Neural crest cell (in vitro differentiated cells): ENCODE data around the gene FBLN5. TPM values are rescaled to one million over a fixed set of nuclear protein-coding genes. Genes with fewer than 3 reads are reported as not detected.
"Not testable (repeated sequence)": the region's sequence is repeated elsewhere in the genome, so short reads cannot be mapped to it uniquely, and the experiment has no call there.

Experiments used
- DNase-seq: peaks from one replicate; pipeline ENCODE4 v3.0.0; 2021; ENCODE audit warnings: low read depth, mixed read lengths, low spot score
- H3K27ac Mint-ChIP-seq: one replicate; pipeline ENCODE4 v1.8.0; 2021; ENCODE audit warnings: mild to moderate bottlenecking, mixed read lengths; ENCODE audit not compliant: unreplicated experiment
- H3K27me3 Mint-ChIP-seq: 2 replicates; pipeline ENCODE4 v1.8.0; 2021; ENCODE audit warnings: low read depth, mild to moderate bottlenecking, mixed read lengths
- H3K36me3 Mint-ChIP-seq: 2 replicates; pipeline ENCODE4 v1.8.0; 2021; ENCODE audit warnings: low read depth, mild to moderate bottlenecking, mixed read lengths
- H3K4me1 Mint-ChIP-seq: 2 replicates; pipeline ENCODE4 v1.8.0; 2021; ENCODE audit warnings: mixed read lengths
- H3K4me3 Mint-ChIP-seq: one replicate; pipeline ENCODE4 v1.8.0; 2021; ENCODE audit warnings: mild to moderate bottlenecking, mixed read lengths
- H3K9me3 Mint-ChIP-seq: 2 replicates; pipeline ENCODE4 v1.8.0; 2021; ENCODE audit warnings: mixed read lengths
- total RNA-seq: library from RNA; stranded (reverse); gene quantifications from 2 replicates; pipeline ENCODE4 v1.2.1, GENCODE V29; 2021
- TF ChIP-seq, protein P1 (sequence below): fragments of 200-600 bp; sonication (generic); conservative IDR thresholded peaks from 2 replicates; pipeline ENCODE4 v1.5.0; 2021; ENCODE audit warnings: antibody characterized with exemption, mild to moderate bottlenecking

Gene FBLN5
- total RNA-seq, 1 donor from 2014 or later: 1.0 TPM

- H3K4me3 Mint-ChIP-seq: no peak overlapping the region
- H3K4me1 Mint-ChIP-seq: no peaks in the 10 kb centered on the region
- TF ChIP-seq, protein P1, sequence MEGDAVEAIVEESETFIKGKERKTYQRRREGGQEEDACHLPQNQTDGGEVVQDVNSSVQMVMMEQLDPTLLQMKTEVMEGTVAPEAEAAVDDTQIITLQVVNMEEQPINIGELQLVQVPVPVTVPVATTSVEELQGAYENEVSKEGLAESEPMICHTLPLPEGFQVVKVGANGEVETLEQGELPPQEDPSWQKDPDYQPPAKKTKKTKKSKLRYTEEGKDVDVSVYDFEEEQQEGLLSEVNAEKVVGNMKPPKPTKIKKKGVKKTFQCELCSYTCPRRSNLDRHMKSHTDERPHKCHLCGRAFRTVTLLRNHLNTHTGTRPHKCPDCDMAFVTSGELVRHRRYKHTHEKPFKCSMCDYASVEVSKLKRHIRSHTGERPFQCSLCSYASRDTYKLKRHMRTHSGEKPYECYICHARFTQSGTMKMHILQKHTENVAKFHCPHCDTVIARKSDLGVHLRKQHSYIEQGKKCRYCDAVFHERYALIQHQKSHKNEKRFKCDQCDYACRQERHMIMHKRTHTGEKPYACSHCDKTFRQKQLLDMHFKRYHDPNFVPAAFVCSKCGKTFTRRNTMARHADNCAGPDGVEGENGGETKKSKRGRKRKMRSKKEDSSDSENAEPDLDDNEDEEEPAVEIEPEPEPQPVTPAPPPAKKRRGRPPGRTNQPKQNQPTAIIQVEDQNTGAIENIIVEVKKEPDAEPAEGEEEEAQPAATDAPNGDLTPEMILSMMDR: no peak
- H3K27ac Mint-ChIP-seq: no peak overlapping the region
- no peaks in the 10 kb centered on the region for H3K36me3 Mint-ChIP-seq
- DNase-seq: no peak
- H3K9me3 Mint-ChIP-seq: no peaks in the 10 kb centered on the region
- H3K27me3 Mint-ChIP-seq: peaks cover 14% of the 10 kb centered on the region
These were observed 99.8 kb downstream of the FBLN5 start for GRCh38 chr14:91847693-91848092.

GRCh38 chr14:91845652-91846051 lies 101.8 kb downstream of the FBLN5 start:
- no peak for DNase-seq
- no peaks in the 10 kb centered on the region for H3K9me3 Mint-ChIP-seq
- TF ChIP-seq, protein P1: no peak
- H3K27me3 Mint-ChIP-seq: peaks cover 19% of the 10 kb centered on the region
- H3K36me3 Mint-ChIP-seq: no peaks in the 10 kb centered on the region
- H3K4me1 Mint-ChIP-seq: no peaks in the 10 kb centered on the region
- no peak overlapping the region for H3K4me3 Mint-ChIP-seq
- no peak overlapping the region for H3K27ac Mint-ChIP-seq

- not testable (repeated sequence) for DNase-seq, H3K27ac Mint-ChIP-seq, H3K4me1 Mint-ChIP-seq, H3K4me3 Mint-ChIP-seq, H3K36me3 Mint-ChIP-seq, H3K9me3 Mint-ChIP-seq
- peaks cover 24% of the 10 kb centered on the region for H3K27me3 Mint-ChIP-seq
These were observed 102.4 kb downstream of the FBLN5 start for GRCh38 chr14:91845056-91845455.

GRCh38 chr14:91844029-91844428 lies 103.5 kb downstream of the FBLN5 start:
- Mint-ChIP-seq H3K4me3 (no peak overlapping the region), H3K9me3 (no peaks in the 10 kb centered on the region), H3K27ac (no peak overlapping the region), H3K27me3 (peaks cover 34% of the 10 kb centered on the region), H3K36me3 (no peaks in the 10 kb centered on the region), H3K4me1 (no peaks in the 10 kb centered on the region)
- TF ChIP-seq, protein P1: no peak
- no peak for DNase-seq

- H3K27ac Mint-ChIP-seq: no peak overlapping the region
These were observed 104.1 kb downstream of the FBLN5 start for GRCh38 chr14:91843437-91843836.

DNA sequence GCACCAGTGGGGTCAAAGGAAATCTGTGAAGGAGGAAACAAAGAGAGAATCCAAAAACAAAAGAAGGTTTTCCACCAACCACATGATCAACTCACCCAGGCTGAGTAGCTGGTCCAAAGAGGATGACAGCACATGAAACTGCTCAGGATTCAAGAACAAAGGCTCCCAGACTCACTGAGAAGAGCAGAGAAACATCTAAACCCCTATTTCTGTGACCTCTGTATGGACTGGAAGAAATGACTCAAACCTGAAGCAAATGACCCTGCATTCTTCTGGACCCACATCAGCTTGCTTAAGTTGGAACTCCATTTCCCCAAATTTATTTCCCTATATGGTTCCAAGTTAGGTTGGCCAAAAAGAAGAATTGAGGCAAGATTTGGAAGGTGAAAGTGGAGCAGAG lies 106.4 kb downstream of the FBLN5 start:
- Mint-ChIP-seq H3K27me3 (peaks cover 56% of the 10 kb centered on the region), H3K36me3 (no peaks in the 10 kb centered on the region), H3K27ac (no peak overlapping the region), H3K4me3 (no peak overlapping the region), H3K4me1 (no peaks in the 10 kb centered on the region), H3K9me3 (no peaks in the 10 kb centered on the region)
- TF ChIP-seq, protein P1: no peak
- no peak for DNase-seq

More at GRCh38 chr14:91843437-91843836, 104.1 kb downstream of the FBLN5 start:
- Mint-ChIP-seq H3K9me3 (no peaks in the 10 kb centered on the region), H3K36me3 (no peaks in the 10 kb centered on the region), H3K27me3 (peaks cover 36% of the 10 kb centered on the region), H3K4me1 (no peaks in the 10 kb centered on the region), H3K4me3 (no peak overlapping the region)
- TF ChIP-seq, protein P1: no peak
- no peak for DNase-seq
